HG03558 (cell line): Measurements from ENCODE around the gene E2F6.

Experiments
- ATAC-seq: cut with Tn5 transposase; IDR thresholded peaks from one replicate; pipeline ENCODE4 v1.9.1; 2021; ENCODE audit warnings: moderate number of reproducible peaks; ENCODE audit not compliant: unreplicated experiment; ENCODE audit errors: extremely low read depth

Gene E2F6

GRCh38 chr2:11494310-11494709 lies 28.3 kb upstream of the E2F6 start:
- no peak for ATAC-seq

DNA sequence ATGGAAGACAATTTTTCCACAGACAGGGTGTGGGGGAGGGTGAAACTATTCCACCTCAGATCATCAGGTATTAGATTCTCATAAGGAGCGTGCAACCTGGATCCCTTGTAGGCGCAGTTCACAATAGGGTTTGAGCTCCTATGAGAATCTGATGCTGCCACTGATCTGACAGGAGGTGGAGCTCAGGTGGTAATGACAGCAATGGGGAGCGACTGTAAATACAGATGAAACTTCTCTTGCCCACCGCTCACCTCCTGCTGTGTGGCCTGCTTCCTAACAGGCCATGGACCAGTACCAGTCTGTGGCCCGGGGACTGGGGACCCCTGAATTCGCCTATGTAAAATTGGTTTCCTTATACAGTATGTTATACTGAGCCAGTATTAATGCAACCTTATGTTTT lies 27.3 kb upstream of the E2F6 start:
- ATAC-seq: no peak

DNA sequence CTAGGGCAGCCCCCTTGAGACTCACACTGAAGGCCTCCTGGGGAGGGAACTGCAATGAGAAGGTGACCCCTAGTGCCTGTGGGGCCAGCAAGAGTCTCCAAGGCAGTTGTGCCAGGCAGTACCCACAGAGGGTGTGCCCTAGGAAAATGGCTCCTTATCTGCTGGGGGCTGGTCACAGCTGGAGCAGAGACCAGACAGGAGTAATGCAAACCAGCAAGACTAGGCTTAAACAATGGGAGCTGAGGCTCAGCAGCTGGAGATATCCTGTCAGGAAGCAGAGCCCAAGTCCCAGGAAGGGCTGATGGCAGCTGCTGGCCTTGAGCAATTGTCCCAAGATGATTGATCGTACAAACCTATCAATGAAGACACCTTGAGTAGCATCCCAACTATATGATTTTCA lies 26.8 kb upstream of the E2F6 start:
- ATAC-seq: no peak

GRCh38 chr2:11492244-11492643 lies 26.3 kb upstream of the E2F6 start:
- no peak for ATAC-seq

GRCh38 chr2:11491348-11491933 lies 25.5 kb upstream of the E2F6 start:
- no peak for ATAC-seq

GRCh38 chr2:11490194-11490593 lies 24.2 kb upstream of the E2F6 start:
- ATAC-seq: no peak

- ATAC-seq: no peak
Measured at GRCh38 chr2:11488809-11489208, 22.8 kb upstream of the E2F6 start.

DNA sequence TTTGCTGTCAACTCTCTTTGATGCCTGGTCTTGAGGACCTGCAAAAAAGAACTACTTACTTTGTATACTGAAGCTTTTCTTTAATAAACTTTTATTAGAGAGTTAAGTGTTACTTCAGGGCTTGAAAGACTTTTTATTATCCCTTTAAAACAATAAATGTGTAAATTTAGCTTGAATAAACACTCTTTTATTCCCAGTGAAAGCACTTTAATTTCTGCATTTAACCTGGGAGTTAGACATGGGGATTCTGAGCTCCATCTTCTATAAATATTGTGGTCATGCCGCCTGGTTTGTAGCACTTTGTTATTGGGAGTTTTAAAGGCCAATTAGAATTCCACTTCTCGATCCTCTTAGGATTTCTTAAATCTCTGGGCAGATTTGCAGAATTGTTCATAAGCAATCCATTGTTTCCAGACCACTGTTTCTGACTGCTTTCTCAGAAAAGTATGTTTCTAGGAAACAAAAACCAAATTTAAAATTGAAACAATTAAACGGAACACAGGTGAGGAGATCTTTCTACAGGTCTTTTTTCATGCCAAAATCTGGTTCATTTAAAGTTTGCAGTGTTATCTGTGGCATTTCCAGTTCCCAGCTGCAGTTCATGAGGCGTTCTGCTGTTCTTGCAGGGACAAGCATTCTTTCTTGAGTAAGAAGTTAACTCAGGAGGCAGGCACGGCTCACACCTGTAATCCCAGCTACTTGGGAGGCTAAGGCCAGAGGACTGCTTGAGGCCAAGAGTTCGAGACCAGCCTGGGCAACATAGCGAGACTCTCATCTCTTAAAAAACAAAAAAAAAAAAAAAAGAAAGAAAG lies 18.1 kb upstream of the E2F6 start:
- ATAC-seq: no peak

DNA sequence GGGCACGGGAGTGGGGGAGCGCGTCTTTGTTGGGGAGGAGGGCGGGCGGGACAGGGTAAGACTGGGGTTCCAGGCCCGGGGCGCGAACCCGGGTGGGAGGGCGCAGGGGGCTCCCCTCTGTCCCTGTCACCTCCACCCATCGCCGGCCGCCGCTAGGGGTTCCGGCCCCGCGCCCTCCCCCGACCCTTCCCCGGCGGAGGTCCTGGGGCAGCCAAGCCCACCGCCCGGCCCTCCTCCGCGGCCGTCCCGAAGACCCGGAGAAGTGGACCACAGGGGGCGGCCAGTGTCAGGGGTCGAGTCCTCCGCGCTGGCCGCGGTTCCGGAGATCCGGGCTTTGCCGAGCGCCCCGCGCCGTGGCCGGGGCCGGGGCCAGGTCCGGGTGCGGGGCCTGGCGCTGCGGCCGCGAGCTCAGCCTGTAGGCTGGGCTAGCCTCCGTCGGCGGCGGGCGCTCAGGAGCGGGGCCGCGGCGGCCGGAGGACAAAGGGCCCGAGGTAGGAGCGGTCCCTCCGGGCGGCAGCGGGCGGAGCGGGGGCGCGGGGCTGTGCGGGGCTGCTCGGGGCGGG lies 16.6 kb upstream of the E2F6 start:
- no peak for ATAC-seq

GRCh38 chr2:11481789-11482472 lies 16.0 kb upstream of the E2F6 start:
- ATAC-seq: no peak

GRCh38 chr2:11481426-11481788 lies 15.4 kb upstream of the E2F6 start:
- ATAC-seq: no peak

DNA sequence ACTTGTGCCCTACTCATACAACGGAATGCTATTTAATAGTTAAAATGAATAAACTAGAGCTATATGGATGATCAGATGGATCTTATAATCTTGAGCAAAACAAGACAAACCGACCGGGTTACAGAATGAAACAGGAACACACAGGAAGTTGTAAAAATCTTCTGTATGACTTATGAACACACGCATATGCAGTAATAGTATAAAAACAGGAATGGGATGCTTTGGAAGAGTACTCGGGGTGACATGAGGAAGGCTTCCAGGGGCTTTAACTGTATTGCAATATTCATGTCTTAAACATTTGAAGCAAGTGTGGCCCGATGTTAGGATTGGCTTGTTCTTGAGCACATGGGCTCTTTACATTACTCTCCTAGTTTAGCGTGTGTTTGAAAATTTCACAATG lies 14.9 kb upstream of the E2F6 start:
- ATAC-seq: no peak

DNA sequence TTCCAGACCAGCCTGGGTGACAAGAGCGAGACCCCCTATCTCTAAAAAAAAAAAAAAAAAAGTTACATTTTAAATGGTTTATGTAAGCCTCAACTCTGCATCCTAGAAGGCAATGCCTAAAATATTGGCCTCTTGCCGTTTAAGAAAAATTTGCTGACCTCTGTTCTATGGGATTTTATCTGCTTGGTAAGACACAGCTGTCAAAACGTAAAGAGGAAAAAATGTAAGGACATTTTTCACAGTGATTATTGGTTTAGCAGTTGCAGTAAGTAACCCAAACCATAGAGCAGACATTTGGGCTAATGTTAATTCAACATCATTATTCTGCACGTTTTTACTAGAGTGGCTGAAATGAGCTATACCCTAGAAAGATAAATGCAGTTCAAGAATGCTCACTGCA lies 14.4 kb upstream of the E2F6 start:
- ATAC-seq: no peak

DNA sequence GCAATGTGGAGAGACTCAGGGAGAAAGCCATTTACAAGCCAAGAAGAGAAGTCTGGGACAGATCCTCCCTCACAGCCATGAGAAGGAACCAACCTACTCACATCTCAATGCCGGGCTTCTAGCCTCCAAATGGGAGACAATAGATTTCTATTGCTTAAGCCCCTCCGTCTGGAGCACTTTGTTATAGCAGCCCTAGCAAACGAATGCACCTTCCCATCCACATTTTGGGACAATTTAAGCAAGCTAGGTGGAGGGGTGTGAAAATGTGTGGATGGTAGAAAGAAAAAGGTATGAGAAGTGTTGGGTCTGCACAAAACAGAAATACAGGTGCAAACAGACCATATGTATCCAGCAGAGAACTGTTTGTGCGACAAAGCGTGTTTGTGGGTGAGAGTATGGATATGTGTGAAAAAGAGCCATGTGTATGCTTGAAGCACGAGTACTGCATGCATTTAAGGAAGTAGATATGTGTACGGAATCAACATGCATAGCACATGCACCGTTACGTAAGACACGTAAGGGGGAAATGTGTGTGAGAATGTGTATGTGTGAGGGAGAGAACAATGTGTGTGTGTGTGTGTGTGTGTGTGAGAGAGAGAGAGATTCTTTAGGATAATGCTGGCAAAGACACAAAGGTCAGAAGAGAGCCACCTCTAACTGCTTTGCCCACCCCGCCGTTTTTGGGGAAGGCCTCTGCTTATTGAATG lies 13.1 kb upstream of the E2F6 start:
- no peak for ATAC-seq

DNA sequence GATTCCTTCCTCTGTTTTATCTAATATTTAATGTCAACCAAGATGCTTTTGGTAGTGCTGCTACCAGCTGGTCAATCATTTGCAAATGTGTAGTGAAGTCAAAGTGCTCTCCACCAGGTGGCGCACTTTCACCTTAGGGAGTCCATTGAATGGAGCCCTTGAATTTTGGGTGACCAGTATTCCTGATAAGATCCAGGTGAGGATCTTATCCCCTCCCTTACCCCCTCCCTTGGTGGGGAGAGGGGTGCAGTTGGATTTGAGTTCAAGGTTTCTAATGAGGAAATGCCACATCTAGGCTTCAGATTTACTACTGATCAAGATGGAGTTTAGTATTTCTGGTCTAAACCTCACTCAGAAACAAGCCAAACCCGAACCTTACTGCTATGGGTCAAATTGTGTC lies 12.0 kb upstream of the E2F6 start:
- ATAC-seq: no peak

DNA sequence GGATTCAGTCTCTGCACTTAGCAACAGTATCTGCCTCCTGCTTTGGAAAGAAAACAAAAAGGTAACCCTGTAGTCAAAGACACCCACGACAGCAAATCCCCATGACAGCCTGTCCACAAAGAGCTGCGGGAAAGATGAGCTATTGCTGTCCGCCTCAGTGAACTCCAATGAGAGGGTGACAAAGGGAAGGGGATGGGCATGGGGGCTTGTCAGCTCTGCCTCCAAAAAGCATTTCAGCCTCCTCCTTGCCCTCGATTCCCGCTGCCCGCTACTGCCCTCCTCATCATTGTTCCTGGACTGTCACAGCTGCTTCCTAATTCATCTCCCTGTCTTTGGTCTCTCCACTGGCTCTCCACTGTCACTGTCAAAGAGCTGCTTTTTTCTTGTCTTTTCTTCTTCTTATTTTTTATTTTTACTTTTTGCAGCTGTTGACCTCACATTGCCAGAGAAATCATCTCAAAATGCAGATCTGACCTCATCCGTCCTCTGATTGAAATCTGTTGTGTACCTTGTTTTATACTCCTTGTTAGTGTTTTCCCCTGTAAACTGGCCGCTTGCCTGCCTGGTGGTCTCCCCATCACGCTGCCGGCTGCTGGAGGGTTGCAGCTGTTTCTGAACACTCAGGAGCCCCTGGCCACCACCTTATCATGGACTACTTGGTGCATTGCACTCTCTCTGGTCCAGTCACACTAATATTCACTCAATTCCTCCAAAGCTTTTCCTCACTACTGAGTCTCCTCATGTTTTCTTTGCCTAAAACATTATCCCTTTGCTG lies 7.9 kb upstream of the E2F6 start:
- no peak for ATAC-seq

DNA sequence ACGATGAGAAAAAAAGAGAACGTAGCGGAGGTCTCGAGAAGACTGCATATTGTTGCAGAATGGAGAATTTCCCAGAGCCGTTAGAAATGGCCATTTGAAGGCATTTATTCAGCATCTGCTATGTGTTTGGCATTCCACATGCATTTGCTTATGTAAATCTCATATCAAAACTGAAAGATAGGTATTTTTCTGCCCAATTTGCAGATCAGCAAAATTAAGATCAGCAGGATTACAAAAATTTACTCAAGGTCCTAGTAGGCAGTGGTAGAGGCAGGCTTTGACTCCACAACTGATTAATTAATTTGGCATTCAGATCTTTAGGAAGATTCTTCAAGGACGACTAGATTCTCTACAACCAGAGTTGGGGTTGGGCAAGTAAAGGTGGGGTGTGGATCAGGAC lies 1.8 kb upstream of the E2F6 start:
- no peak for ATAC-seq

DNA sequence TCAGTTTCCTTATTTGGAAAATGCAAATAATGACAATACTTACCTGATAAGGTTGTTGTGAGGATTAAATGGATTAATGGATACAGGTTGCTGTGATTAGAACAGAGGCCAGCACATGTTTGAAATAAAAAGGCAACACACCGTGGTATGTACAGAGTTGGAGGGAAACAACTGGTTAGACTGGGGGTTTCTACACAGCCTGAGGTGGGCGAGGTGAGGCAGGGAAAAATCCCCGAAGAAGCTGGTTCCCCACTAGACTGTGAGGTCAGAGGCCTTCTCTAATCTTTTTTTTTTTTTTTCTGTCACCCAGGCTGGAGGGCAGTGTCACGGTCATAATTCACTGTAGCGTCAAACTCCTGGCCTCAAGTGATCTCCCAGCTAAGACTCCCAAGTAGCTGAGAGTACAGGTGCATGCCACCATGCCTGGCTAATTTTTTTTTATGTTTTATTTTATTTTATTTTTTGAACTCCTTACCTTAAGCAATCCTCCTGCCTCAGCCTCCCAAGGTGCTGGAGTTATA lies 1.2 kb upstream of the E2F6 start:
- ATAC-seq: no peak

DNA sequence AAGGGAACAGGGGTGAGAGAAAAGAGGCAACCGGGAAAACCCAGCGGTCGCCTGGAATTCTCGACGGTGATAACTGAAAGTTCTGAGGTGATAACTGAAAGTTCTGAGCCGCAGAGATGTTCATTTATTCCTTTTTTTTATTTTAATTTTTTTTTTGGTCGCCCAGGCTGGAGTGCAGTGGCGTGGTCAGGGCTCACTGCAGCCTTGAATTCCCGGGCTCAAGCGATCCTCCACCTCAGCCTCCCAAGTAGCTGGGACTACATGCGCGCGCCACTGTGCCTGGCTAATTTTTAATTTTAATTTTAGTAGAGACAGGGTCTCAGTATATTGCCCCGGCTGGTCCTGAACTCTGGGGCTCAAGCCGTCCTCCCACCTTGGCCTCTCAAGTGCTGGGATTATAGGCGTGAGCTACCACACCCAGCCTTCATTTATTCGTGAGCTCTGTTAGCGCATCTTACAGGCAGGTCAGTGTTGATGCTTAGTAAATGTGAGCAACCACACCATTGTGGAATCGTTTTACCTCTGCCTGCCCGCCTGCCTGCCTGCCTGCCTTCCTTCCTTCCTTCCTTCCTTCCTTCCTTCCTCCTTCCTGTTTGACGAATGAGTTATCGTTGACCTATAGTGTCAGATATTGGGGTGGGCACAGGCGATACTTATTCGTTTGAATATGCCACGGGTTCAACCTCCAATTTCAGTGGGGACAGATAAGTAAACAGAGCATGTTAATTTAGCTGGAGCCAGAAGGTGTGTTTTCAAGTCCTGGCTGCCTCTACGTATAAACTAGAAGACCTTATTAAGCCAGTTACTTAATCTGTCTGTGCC lies 557 bp upstream of the E2F6 start:
- no peak for ATAC-seq
